Activated CD8-positive, alpha-beta memory T cell treated with anti-CD3 and anti-CD28 coated beads for 4 hours (primary cell): ENCODE data around the gene TNIK.

Experiments
- DNase-seq, 2 donors: peaks; one replicate each; pipeline ENCODE4 v3.0.0-alpha.2; 2020; ENCODE audit warnings: low read depth in 2 of 2

TNIK gene

DNA sequence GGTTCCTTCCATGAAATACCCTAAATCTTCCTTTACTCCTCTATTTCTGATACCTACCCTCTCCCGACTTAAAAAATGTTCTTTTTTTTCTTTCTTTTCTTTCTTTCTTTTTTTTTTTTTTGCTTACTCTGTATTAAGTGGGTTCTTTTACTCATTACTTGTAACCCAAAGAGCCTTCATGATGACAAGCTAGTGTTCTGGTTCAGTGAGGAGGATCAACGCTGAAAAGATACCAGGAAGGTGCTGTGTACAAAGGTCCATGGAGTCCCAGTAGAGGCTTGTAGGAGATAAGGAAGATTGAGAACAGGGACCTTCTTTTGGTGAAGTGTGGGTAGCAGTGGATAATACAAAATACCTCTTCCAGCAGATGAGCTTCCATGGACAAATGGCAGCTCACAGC, 369.9 kb downstream of the TNIK start:
- no peak for DNase-seq

DNA sequence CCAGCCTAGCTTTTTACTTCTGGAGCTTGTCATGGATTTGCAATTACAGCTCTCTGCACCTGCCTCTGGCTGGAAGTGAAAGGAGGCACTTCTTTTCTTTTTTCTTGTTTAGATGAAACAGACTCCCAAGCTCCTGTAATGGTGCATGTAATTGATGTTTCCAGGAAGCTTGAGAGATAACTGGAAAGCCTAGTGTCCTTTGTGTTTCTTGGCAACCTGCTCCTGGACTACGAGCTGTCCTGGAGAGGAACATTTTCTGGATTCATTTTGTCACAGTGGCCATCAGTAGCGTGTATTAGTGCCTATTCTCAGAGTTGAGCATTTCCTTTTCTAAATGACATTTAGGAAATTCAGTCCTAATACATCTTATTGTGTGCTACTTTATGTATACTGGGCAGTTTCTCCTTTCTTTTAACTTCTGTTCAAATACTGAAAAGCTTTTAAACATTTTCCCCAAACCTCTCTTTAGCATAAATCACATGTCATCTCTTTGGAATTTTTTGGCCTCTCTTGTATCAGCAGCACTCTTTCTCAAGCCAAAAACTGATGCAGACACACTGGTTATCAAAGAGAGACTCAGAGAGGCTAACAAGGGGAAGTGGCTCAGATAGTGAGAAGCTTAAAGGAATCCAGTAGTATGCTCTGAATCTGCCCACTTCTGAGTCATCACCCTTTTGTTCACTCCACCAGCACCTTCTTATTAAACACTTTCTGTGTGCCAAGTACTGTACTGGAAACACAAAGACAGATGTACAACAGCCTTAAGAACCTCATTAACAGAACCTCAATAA, 371.0 kb downstream of the TNIK start:
- DNase-seq, result no peak

DNA sequence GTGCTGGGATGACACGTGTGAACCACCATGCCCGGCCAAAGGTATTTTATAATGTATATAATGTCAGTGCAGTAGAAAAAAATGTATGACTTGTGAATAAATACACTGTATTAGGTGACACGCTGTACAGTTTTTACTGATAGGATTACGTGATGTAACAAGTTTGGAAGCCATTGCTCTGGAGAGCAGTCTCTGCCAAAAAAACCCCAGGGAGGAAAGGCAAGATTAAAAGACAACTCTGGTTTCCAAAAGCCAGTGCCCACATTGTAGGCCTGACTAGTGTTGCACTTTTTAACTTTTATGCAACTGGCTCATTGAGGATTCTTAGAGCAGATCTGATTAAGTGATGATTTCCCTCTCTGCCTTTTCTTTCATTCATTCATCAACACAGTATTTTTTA, 371.7 kb downstream of the TNIK start:
- DNase-seq, result no peak

DNA sequence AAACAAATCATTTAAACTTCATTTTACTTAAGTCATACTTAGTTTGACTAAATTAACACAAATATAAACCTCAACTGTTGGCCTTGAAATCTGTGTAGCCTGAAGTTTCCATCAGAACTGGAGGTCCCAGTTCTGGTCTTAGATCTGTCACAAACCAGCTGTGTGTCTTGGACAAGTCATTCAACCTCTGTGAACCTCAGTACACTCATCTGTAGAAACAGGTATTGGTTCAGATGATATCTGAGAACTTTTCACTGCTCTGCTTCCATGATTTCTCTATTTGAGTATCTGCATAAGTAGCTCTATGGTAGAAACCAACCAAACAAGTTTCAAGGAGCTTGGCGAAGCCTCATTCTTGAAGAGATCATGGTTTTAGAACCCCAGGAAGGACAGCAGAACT, 373.3 kb downstream of the TNIK start:
- DNase-seq, result no peak

DNA sequence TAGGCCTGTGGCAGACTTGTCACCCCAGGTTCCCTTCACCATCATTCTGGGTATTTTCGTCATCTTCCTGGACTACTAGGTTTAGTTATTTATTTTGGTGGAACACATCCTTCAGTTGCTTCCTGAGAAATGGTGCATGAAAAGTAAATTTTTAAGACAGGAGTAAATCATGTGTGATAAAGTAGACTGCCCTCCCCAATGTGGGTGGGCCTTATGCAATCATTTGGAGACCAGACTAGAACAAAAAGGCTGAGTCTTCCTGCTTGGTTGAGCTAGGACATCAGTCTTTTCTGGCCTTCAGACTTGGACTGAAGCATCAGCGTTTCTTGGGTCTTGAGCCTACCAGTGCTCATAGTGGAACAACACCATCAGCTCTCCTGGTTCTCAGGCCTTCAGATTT, 382.9 kb downstream of the TNIK start:
- no peak for DNase-seq

DNA sequence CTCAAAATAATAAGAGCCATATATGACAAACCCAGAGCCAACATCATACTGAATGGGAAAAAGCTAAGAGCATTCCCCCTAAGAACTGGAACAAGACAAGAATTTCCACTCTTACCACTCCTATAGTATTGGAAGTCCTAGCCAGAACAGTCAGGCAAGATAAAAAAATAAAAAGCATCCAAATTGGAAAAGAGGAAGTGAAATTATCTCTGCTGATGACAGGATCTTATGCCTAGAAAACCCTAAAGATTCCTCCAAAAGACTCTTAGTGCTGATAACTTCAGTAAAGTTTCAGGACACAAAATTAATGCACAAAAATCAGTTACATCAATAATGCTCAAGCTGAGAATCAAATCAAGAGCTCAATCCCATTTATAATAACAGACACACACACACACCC, 387.8 kb downstream of the TNIK start:
- no peak for DNase-seq

DNA sequence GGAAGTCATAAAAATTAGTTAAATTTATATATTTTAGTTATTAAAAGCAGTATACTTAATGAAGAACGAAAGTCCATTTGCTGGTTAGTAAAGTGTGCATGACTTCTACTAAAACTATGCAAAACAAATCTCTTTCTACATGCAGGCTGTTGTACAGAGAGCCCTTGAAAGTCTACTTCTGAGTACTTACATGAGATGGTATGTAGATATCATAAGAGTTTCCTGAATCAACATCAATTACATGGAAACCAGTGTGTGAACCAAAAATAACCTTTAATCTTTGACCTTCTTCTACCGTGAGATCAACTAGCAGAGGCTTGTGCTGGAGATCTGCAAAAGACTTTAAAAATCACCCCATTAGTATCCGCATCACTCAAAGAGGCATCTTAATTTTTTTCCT, 391.5 kb downstream of the TNIK start:
- DNase-seq, result no peak

DNA sequence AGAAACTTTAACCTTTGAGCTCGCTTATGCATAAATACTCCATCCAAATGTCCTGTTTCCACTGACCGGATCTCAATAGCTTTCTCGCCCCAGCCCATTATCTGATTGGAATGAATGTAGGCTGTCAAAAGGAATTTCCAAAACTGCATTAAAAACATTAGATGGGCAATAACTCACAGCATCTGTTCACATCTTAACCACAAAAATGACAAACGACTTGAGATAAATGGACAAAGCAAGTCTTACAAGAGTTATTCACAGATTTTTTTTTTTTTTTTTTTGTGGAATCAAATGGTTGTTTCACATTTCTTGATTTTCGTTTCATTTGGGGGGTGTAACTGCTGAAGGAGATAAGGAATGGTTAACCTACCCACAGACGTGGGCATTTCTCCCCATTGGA, 394.0 kb downstream of the TNIK start:
- DNase-seq, result no peak

DNA sequence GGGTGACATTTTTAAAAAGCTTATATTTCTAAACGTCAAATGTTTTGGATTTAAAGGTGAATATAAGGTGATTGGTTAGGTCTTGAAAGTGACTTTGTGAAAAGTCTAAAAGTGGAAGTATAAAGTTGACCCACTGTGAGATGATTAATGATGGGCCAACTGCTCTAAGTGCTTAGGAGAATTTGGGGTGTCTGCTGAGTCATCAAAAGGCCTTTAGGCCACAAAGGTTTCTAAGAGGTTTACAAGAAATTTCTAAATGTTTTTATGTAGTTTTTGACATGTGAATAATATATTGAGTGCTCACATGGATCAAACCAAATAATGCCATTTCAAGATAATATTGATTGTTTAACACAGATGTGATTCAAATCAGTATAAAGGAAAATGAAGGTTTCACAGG, 394.5 kb downstream of the TNIK start:
- DNase-seq, result no peak

DNA sequence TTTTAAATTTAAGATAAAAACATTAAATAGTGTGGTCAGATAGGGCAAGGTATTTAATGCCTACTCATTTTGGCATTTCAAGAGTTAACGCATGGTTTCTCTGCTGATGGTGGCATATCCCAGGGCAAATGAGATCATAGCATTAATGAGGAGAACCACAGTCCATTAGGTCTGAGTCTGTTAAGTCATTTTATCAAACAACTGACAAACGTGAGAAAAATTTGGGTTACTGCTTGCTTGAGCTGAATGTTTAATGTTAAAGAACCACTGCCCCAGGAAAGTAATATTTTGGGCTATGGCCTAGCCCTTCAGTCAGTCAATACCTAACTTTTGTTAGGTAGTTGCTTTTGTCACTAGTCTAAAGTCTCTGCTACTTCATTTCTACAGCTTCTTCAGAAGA, 395.7 kb downstream of the TNIK start:
- no peak for DNase-seq

DNA sequence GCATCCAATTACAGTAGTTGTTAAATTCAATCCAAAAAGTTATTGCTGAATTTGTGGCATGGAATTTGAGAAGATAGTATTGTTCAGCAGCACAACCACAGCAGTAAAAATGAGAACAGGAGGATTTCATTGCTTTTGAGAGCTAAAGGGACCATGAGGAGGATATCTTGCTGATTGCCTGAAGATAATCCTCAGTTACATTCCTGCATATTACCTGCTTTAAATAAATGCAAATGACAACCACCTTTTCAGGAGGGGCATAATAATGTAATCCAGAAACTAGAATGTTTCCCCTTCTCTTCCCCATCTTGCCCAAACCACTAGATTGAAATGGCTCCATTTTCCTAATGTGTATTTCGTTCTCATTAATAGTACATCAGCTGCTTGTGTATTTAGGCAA, 398.5 kb downstream of the TNIK start:
- no peak for DNase-seq

DNA sequence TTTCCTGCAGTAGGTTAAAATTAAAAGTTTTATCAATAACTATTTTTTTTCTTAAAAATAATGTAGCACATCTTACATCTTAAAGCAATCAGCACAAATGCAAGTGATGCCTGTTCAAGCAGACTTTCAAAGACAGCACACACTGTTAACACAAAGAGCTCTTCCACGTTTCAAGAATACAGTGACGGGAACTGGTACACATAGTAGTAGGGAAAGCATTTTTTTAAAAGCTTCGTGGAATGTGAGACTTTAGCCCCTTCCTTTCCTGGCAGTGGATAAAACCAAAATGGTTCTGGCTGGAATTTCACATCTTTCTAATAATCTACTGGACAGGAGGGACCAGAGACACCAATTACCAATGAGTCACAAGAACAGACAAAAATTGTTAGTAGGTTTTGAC, 400.2 kb downstream of the TNIK start:
- DNase-seq, result no peak

DNA sequence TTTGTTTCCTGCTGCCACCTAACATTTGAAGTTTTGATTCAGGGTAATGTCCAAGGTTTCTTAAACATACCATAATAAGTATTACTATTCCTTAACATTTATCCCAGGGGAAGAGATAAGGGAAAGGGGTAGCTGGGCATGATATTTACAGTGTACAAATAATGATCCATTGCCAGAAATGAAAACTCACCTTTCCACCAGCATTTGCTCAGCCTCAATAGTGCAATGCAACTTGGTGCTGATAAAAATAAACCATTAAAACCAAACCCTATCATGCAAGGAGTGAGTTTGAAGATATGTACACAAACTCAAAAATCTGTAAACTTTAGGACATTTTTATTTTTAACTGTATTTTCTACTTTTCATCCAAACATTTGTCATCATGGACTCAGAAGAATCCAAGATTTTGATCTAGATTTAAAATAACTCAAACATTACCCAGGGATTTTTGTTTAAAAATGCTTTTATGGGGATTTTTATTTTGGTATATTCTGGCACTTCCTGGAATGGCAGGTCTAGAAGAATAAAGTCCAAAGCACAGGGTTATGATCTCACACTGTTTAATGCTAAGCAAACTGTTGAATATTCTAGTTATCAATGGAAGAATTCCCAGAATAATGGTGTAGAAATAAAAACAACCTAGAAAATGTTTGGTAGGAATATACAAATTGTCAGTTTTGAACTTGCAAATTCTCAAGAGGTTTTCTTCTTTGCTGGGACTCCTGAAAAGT, 401.2 kb downstream of the TNIK start:
- no peak for DNase-seq

DNA sequence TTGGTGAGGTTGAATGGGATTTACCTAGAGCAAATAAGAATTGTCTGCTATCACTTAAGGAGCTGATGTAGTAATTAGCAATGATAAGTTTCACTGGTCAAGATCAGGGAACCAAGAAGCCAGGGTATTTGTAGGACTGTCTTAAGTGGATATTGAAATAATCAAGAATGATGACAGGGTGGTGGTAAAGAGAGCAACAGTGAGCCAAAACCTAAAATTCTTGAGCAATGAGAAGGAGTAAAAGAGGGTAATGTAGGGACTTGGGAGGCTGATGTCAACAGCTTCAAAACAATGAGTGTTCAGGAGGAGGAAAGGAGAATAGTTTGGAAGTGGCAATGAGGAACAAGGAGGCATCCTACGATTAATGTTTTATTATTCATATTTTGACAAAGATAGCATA, 402.1 kb downstream of the TNIK start:
- DNase-seq, result no peak

DNA sequence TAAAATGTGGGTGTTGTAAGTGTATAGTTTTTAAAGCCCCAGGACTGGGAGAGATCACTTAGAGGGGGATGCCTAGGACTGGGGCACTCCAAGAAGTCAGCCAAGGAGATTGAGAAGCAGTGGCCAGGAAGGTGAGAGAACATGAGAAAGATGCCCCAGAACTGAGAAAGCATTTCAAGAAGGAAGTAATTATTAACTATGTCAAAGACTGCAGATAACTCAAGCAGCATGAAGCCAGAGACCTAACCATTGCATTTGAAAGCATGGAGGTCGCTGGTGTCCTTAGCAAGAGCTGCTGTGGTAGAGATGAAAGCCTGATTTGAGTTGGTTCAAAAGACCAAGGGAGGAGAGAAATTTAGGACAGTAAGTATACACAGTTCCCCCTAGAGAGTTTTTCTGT, 403.1 kb downstream of the TNIK start:
- no peak for DNase-seq

DNA sequence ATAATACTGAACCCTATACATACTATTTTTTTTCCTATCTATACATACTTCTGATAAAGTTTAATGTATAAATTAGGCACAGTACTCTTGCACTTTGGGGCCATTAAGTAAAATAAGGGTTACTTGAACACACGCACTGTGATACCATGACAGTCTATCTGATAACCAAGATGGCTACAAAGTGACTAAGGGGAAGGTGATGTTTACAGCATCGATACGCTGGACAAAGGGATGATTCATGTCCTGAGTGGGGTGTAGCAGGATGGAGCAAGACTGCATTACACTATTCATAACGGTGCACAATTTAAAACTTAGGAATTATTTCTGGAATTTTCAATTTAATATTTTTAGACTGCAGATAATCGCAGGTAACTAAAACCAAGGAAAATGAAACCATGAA, 403.7 kb downstream of the TNIK start:
- no peak for DNase-seq

DNA sequence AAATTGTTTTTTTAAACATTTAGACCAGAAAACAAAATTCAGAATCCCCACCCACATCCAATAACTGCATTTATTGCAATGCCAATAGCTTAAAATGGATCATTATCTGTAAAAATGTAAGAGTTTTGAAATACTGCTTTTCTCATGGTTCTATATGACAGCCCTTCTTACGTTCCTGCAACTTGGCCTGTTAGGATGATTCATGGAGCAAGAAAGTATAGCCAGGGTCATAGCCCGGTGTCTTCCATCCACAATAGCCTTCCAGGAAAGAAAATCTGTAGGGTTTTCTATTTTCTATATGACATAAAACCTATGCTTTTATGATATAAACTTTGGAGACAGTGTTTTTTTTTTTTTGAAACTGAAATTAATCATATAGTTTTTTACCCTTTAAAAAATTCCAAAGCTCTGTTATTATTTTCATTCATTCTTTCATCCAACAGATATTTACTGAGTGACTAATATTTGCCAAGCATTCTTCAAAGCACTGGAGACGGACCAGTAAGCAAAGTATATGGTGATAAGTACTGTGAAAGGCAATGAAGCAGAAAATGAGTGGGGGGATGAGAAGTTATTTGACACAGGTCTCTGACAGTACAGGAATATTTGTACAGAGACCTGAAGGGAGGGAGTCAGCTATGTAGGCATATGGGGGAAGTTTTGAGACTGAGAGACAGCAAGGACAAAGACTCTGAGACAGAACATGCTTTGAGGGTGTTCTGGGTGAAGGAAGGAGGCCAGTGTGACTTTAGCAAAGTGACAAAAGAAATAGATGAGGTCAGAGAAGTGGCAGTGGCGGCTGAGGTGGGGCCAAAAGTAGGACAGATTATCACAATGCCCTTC, 404.6 kb downstream of the TNIK start:
- DNase-seq, result no peak

DNA sequence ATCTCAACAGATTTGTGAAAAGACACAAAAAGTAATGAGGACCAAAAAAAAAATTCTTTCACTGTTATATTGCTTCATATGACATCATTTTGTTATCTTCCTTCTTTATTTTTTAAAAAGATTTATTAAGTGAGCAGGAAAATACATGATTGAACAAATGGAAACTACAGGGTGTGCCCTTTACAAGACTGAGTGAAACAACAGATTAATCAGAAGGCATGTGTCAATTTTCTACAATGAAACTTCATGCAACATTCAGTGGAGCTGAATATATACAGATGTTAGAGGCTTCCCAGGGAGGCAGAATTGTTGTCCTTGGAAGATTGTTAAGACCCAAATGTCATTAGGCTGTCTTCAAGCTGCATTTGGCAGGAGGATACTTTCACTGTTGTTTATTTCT, 405.3 kb downstream of the TNIK start:
- DNase-seq, result no peak

DNA sequence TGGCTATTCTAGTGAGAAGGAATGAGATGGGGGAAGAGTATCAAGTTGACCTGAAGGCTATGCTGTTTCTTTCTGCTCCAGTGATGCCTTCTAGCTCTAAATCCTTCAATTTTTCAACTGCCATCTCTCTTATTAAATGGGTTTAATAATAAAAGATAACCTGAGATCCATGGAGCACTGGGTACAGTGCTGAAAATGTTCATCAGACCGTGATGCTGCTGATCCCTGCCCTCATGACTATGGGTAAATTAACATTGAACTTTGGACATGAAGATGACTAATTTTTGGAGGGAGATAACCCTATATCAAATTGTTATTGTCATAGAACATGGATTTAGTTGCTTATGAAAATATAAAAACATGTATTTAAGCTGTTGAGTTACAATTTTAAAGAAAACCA, 406.0 kb downstream of the TNIK start:
- DNase-seq, result no peak

DNA sequence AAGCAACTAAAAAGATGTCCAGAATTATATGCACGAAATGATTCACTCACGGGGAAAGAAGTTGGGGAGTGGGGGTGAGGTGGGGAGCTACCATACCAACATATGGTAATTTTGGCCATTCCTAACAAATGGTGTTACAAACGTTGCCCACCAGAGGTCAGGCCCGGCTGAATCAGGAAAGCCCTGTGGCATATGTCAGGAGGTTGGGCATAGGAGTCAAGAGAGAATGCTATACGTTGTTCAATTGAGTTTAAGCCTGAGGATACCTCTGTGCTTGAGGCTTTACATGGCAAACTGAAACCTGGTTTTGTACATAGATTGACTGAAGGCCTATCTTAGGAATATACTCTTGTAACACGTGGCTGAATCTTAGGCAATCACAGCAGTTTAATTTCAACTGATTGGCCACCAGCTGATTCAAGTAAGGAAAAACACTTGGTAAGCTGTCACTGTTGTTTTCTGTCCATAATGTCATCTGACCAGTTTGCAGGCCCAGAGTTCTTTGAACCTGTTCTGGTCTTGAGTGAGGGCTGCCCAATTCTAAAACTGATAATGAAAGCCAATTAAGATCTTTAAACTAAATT, 410.3 kb downstream of the TNIK start:
- no peak for DNase-seq

DNA sequence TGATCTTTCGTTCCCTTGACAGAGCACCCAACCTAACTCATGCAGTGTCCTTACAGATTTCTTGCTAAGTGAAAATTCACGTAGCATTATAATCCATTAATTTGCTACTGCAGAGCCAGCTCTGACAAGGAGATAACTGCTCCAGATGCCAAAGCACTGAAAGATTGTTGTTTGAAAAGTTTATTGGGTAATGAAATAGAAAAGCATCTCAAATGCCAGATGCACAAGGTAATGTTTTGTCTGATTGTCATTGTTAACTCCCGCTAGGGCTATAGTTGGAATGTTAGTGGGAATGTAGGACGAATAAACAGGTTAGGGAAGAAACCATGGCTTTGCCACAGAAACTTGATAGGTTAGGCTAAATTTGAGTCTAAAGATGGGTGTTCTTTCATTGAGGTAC, 413.4 kb downstream of the TNIK start:
- DNase-seq, result no peak
